HG03432 (cell line): ENCODE data around the gene NFE2L1.

Source experiments
- ATAC-seq: cut with Tn5 transposase; IDR thresholded peaks from one replicate; pipeline ENCODE4 v1.9.1; 2021; ENCODE audit warnings: mild to moderate bottlenecking, moderate library complexity; ENCODE audit not compliant: unreplicated experiment

The NFE2L1 gene

DNA sequence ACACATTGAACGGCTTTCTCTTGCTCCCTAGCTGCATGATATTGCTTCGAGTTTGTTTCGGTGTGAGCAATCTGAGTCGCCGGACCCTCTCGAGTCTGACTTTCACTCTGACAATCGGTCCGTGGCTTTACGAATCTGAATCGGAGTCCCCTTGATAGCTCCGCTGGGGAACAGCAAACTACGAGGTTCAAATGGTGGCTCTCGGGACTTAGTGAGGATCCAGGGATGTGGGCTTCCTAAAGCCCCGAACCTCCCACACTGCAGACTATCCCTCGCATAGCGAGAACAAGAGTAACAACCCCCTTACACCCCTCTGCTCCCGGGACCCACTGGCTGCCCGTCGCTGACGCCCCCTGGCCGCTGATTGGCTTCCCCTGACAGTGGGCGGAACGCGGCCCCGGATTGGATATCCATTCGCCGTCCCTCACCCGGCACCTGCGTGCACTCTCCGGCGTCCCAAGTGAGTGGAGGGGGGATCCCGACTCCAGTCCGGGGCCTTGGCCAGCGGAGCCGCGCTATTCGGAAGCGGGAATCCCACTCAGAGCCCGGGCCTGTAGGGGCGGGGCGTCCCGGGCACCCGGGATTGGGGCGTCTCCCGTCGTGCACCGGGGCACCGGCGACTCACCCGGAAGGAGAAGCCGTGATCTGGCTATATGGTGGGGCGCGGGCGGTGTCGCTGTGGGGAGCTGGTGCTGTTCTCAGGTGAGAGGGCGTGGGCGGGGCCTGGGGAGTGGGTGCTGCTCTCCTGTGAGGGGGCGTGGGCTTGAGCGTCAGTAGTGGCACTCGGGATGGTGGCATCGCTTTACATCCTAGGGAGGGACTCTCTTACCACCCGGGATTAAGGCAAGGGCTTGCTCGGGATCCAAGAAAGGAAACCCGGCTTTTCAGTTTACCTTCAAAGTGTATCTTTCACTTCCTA lies 59.2 kb downstream of the NFE2L1 start, which contains the start of gene SNX11:
SNX11 (plus strand) TSS at position 630 of the 919 bp plus-strand sequence. CDS start 4,278 bp downstream, outside the sequence.
- peak; percentile 82 for ATAC-seq

DNA sequence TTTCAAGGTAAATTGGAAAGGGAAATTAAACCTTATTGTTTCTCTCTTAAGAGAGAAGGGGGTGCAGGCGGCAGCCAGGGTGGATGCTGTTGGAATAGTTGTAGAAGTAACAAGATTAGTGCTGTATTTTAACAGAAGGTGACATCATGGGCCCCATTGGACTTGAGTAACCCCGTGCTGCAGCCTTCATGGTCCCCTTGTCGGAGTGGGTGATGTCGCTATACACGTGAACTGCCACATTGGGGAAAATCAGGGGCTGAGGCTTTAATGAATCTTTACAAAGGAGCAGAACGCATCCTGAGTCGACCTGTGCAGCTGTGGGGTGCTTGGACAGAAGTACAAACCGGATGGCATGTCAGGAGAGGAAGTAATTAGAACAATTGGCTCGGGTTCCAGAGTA lies 62.6 kb downstream of the NFE2L1 start:
- no peak for ATAC-seq
